Epithelial cell of prostate (primary cell): ENCODE data around the gene PANX2.
"Not testable (repeated sequence)": the region's sequence is repeated elsewhere in the genome, so short reads cannot be mapped to it uniquely, and the experiment has no call there.

ENCODE experiments used
- DNase-seq: peaks from one replicate; pipeline ENCODE4 v3.0.0-alpha.2; 2011; ENCODE audit warnings: low read depth, low spot score
- H3K27ac ChIP-seq: fragments of 450-650 bp; 2 replicates; pipeline ENCODE4 v1.5.1; 2017; ENCODE audit warnings: mild to moderate bottlenecking

Gene PANX2

GRCh38 chr22:50168490-50169180 lies 1.9 kb upstream of the PANX2 start:
- not testable (repeated sequence) for DNase-seq

GRCh38 chr22:50169181-50169759 lies 1.3 kb upstream of the PANX2 start:
- no peak overlapping the region for H3K27ac ChIP-seq
- no peak for DNase-seq

More at GRCh38 chr22:50168490-50169180, 1.9 kb upstream of the PANX2 start:
- H3K27ac ChIP-seq, result not testable (repeated sequence)

GRCh38 chr22:50169774-50170341 lies 673 bp upstream of the PANX2 start:
- no peak for DNase-seq

GRCh38 chr22:50171319-50171964 lies 911 bp downstream of the PANX2 start:
- H3K27ac ChIP-seq, result no peak overlapping the region
- DNase-seq, result no peak

More at GRCh38 chr22:50169774-50170341, 673 bp upstream of the PANX2 start:
- H3K27ac ChIP-seq, result no peak overlapping the region

- H3K27ac ChIP-seq, result no peak overlapping the region
- DNase-seq, result no peak
These were observed 1.5 kb downstream of the PANX2 start for GRCh38 chr22:50171965-50172421.

- no peak for DNase-seq
- no peak overlapping the region for H3K27ac ChIP-seq
These were observed 2.9 kb downstream of the PANX2 start for GRCh38 chr22:50173311-50173982.

- no peak overlapping the region for H3K27ac ChIP-seq
- no peak for DNase-seq
These were observed 3.4 kb downstream of the PANX2 start for GRCh38 chr22:50173983-50174355.

- DNase-seq, result no peak
- no peak overlapping the region for H3K27ac ChIP-seq
These were observed 4.1 kb downstream of the PANX2 start for GRCh38 chr22:50174382-50175190.

GRCh38 chr22:50175191-50175461 lies 4.6 kb downstream of the PANX2 start:
- DNase-seq, result no peak
- H3K27ac ChIP-seq, result no peak overlapping the region

- no peak for DNase-seq
- no peak overlapping the region for H3K27ac ChIP-seq
These were observed 5.7 kb downstream of the PANX2 start for GRCh38 chr22:50175921-50176849.

- DNase-seq, result no peak
These were observed 6.5 kb downstream of the PANX2 start for GRCh38 chr22:50176850-50177536.

GRCh38 chr22:50177537-50178470 lies 7.3 kb downstream of the PANX2 start:
- DNase-seq, result no peak
- H3K27ac ChIP-seq, result no peak overlapping the region

More at GRCh38 chr22:50176850-50177536, 6.5 kb downstream of the PANX2 start:
- no peak overlapping the region for H3K27ac ChIP-seq

GRCh38 chr22:50178471-50178864 lies 7.9 kb downstream of the PANX2 start:
- H3K27ac ChIP-seq, result no peak overlapping the region
- no peak for DNase-seq

GRCh38 chr22:50178871-50179869 lies 8.6 kb downstream of the PANX2 start:
- DNase-seq, result no peak
- no peak overlapping the region for H3K27ac ChIP-seq

GRCh38 chr22:50179937-50180726 lies 9.6 kb downstream of the PANX2 start:
- DNase-seq, result no peak
- no peak overlapping the region for H3K27ac ChIP-seq
